Activated T-cell treated with anti-CD3 and anti-CD28 coated beads, Interleukin-2, amount 50 U/mL, for 72 hours (primary cell): ENCODE measurements around the gene MAST4. TPM values are rescaled to one million over a fixed set of nuclear protein-coding genes. Genes with fewer than 3 reads are reported as not detected.

ENCODE experiments used
- ATAC-seq, 2 donors: fragments of 150-1000 bp; cut with Tn5 transposase; replicated peaks in 1 of 2; 2 replicates each; pipeline ENCODE4 v1.10.0; 2021; ENCODE audit warnings: moderate library complexity in 2 of 2, mild to moderate bottlenecking in 1 of 2
- DNase-seq, 2 donors: peaks; one replicate each; pipeline ENCODE4 v3.0.0; 2021 to 2022; ENCODE audit warnings: mixed read lengths in 1 of 2
- H3K27ac Mint-ChIP-seq: one replicate; pipeline ENCODE4 v1.8.0; 2022; ENCODE audit warnings: mild to moderate bottlenecking, moderate library complexity, mixed read lengths
- H3K27me3 Mint-ChIP-seq: one replicate; pipeline ENCODE4 v1.8.0; 2022; ENCODE audit warnings: low read depth, mixed read lengths
- H3K36me3 Mint-ChIP-seq, 2 donors: one replicate each; pipeline ENCODE4 v1.8.0; 2022; ENCODE audit warnings: mixed read lengths in 2 of 2, mild to moderate bottlenecking in 1 of 2; ENCODE audit not compliant: insufficient read depth in 2 of 2
- H3K4me1 Mint-ChIP-seq: one replicate; pipeline ENCODE4 v1.8.0; 2022; ENCODE audit warnings: low read depth, mixed read lengths
- H3K4me3 Mint-ChIP-seq, 2 donors: one replicate each; pipeline ENCODE4 v1.8.0; 2022; ENCODE audit warnings: mild to moderate bottlenecking in 2 of 2, mixed read lengths in 2 of 2, moderate library complexity in 2 of 2
- H3K9me3 Mint-ChIP-seq, 2 donors: one replicate each; pipeline ENCODE4 v1.8.0; 2022; ENCODE audit warnings: mixed read lengths in 2 of 2
- total RNA-seq, 2 donors: library from RNA; stranded (reverse); gene quantifications; one replicate each; pipeline ENCODE4 v1.2.3, GENCODE V29; 2022

Gene MAST4
- total RNA-seq, 2 donors from 2014 or later, result 32.9 to 38.3 TPM

- Mint-ChIP-seq H3K4me1 (peaks cover 18% of the 10 kb centered on the region), H3K4me3 (no peak overlapping the region), H3K27me3 (peaks cover 15% of the 10 kb centered on the region), H3K27ac (no peak overlapping the region), H3K36me3 (no peaks in the 10 kb centered on the region), H3K9me3 (no peaks in the 10 kb centered on the region)
- ATAC-seq (no peak), DNase-seq (no peak)
Measured at GRCh38 chr5:66881480-66882161, 285.4 kb downstream of the MAST4 start.

GRCh38 chr5:66882606-66883227 is 286.5 kb downstream of the MAST4 start:
- Mint-ChIP-seq H3K27ac (peak overlapping the region; percentile 1), H3K4me1 (peaks cover 17% of the 10 kb centered on the region), H3K4me3 (peak overlapping the region in 1 of 2 donors; percentile 4), H3K36me3 (no peaks in the 10 kb centered on the region), H3K27me3 (peaks cover 15% of the 10 kb centered on the region), H3K9me3 (no peaks in the 10 kb centered on the region)
- peak; percentile 99 to 100 for ATAC-seq
- peak; percentile 44 to 45 for DNase-seq

- ATAC-seq, result no peak
- Mint-ChIP-seq H3K27ac (no peak overlapping the region), H3K27me3 (peaks cover 23% of the 10 kb centered on the region), H3K4me1 (peaks cover 11% of the 10 kb centered on the region), H3K4me3 (no peak overlapping the region), H3K36me3 (no peaks in the 10 kb centered on the region), H3K9me3 (no peaks in the 10 kb centered on the region)
- DNase-seq, result no peak
Measured at GRCh38 chr5:66884564-66885243, 288.5 kb downstream of the MAST4 start.

GRCh38 chr5:66886941-66887340 is 290.7 kb downstream of the MAST4 start:
- no peaks in the 10 kb centered on the region for H3K36me3 Mint-ChIP-seq
- peaks cover 21% of the 10 kb centered on the region for H3K27me3 Mint-ChIP-seq
- no peaks in the 10 kb centered on the region for H3K9me3 Mint-ChIP-seq
- H3K4me1 Mint-ChIP-seq, result peaks cover 21% of the 10 kb centered on the region
- no peak for ATAC-seq
- no peak overlapping the region for H3K4me3 Mint-ChIP-seq
- no peak overlapping the region for H3K27ac Mint-ChIP-seq
- no peak for DNase-seq

- peaks cover 24% of the 10 kb centered on the region for H3K4me1 Mint-ChIP-seq
- no peak overlapping the region for H3K4me3 Mint-ChIP-seq
- DNase-seq, result no peak
- no peak overlapping the region for H3K27ac Mint-ChIP-seq
- no peaks in the 10 kb centered on the region for H3K36me3 Mint-ChIP-seq
- peaks cover 21% of the 10 kb centered on the region for H3K27me3 Mint-ChIP-seq
- ATAC-seq, result no peak
- no peaks in the 10 kb centered on the region for H3K9me3 Mint-ChIP-seq
Measured at GRCh38 chr5:66888613-66889012, 292.4 kb downstream of the MAST4 start.

- peaks cover 21% of the 10 kb centered on the region for H3K27me3 Mint-ChIP-seq
- no peaks in the 10 kb centered on the region for H3K9me3 Mint-ChIP-seq
- H3K36me3 Mint-ChIP-seq, result no peaks in the 10 kb centered on the region
- H3K4me1 Mint-ChIP-seq, result peaks cover 28% of the 10 kb centered on the region
- no peak for ATAC-seq
- H3K27ac Mint-ChIP-seq, result no peak overlapping the region
- H3K4me3 Mint-ChIP-seq, result no peak overlapping the region
- no peak for DNase-seq
Measured at GRCh38 chr5:66889056-66889455, 292.9 kb downstream of the MAST4 start.

- Mint-ChIP-seq H3K27ac (no peak overlapping the region), H3K9me3 (no peaks in the 10 kb centered on the region), H3K27me3 (peaks cover 21% of the 10 kb centered on the region), H3K4me1 (peaks cover 32% of the 10 kb centered on the region), H3K36me3 (no peaks in the 10 kb centered on the region), H3K4me3 (no peak overlapping the region)
- ATAC-seq, result no peak
- DNase-seq, result no peak
Measured at GRCh38 chr5:66889524-66889923, 293.3 kb downstream of the MAST4 start.

GRCh38 chr5:66891184-66891925 is 295.2 kb downstream of the MAST4 start:
- no peak for DNase-seq
- H3K36me3 Mint-ChIP-seq, result no peaks in the 10 kb centered on the region
- peaks cover 21% of the 10 kb centered on the region for H3K27me3 Mint-ChIP-seq
- no peak for ATAC-seq
- no peak overlapping the region for H3K4me3 Mint-ChIP-seq
- H3K9me3 Mint-ChIP-seq, result no peaks in the 10 kb centered on the region
- peak overlapping the region; percentile 7 for H3K27ac Mint-ChIP-seq
- H3K4me1 Mint-ChIP-seq, result peaks cover 51% of the 10 kb centered on the region

- peak overlapping the region; percentile 34 to 70 for H3K4me3 Mint-ChIP-seq
- H3K27me3 Mint-ChIP-seq, result peaks cover 21% of the 10 kb centered on the region
- H3K27ac Mint-ChIP-seq, result peak overlapping the region; percentile 87
- peaks cover 64% of the 10 kb centered on the region for H3K4me1 Mint-ChIP-seq
- DNase-seq (no peak), ATAC-seq (peak; percentile 38 to 73)
- H3K36me3 Mint-ChIP-seq, result no peaks in the 10 kb centered on the region
- H3K9me3 Mint-ChIP-seq, result no peaks in the 10 kb centered on the region
Measured at GRCh38 chr5:66892716-66893115, 296.5 kb downstream of the MAST4 start.

- H3K27me3 Mint-ChIP-seq, result peaks cover 10% of the 10 kb centered on the region
Measured at GRCh38 chr5:66894480-66895240, 298.5 kb downstream of the MAST4 start.

GRCh38 chr5:66896171-66896570 is 300.0 kb downstream of the MAST4 start:
- Mint-ChIP-seq H3K4me1 (peaks cover 61% of the 10 kb centered on the region), H3K27ac (no peak overlapping the region), H3K27me3 (peaks cover 7% of the 10 kb centered on the region), H3K36me3 (no peaks in the 10 kb centered on the region), H3K9me3 (no peaks in the 10 kb centered on the region), H3K4me3 (peak overlapping the region in 1 of 2 donors; percentile 13)
- DNase-seq (peak in 1 of 2 donors; percentile 38), ATAC-seq (peak; percentile 85 to 96)

More at GRCh38 chr5:66894480-66895240, 298.5 kb downstream of the MAST4 start:
- DNase-seq (no peak), ATAC-seq (no peak)
- Mint-ChIP-seq H3K4me1 (peaks cover 64% of the 10 kb centered on the region), H3K9me3 (no peaks in the 10 kb centered on the region), H3K4me3 (no peak overlapping the region), H3K36me3 (no peaks in the 10 kb centered on the region), H3K27ac (no peak overlapping the region)

- ATAC-seq (no peak), DNase-seq (no peak)
- Mint-ChIP-seq H3K36me3 (no peaks in the 10 kb centered on the region), H3K4me1 (peaks cover 50% of the 10 kb centered on the region), H3K27me3 (no peaks in the 10 kb centered on the region), H3K9me3 (no peaks in the 10 kb centered on the region), H3K27ac (no peak overlapping the region), H3K4me3 (no peak overlapping the region)
Measured at GRCh38 chr5:66897356-66897755, 301.2 kb downstream of the MAST4 start.
